ENCODE data around the gene IMMP2L. TPM values are rescaled to one million over a fixed set of nuclear protein-coding genes. Genes with fewer than 3 reads are reported as not detected.
"Not testable (repeated sequence)": the region's sequence is repeated elsewhere in the genome, so short reads cannot be mapped to it uniquely, and the experiment has no call there.

The IMMP2L gene
- total and polyA plus RNA-seq, 2 of the 8 experiments (the other 6 are each of a cell fraction or from before 2014, with no cell fraction given), result 2.3 to 10.1 TPM

GRCh38 chr7:111581784-111582488 is 19.6 kb upstream of the IMMP2L start:
- H3K23ac ChIP-seq (ENCODE audit: insufficient read length); H4K5ac ChIP-seq (ENCODE audit: insufficient read length, low read depth, low read length); H3K4me2 ChIP-seq (ENCODE audit: insufficient read depth in 1 of 2, low read depth in 2 of 2, low read length in 2 of 2); H2BK120ac ChIP-seq (replicated peaks; ENCODE audit: low read depth, low read length); H3K18ac ChIP-seq (ENCODE audit: extremely low read depth, low read length); H2BK20ac ChIP-seq (ENCODE audit: low read length); H3K56ac ChIP-seq (replicated peaks; ENCODE audit: insufficient read length, low read depth, low read length); H2AFZ ChIP-seq (ENCODE audit: low read length); H3K27ac ChIP-seq (ENCODE audit: low read depth, low read length); H4K20me1 ChIP-seq (replicated peaks in 1 of 2; ENCODE audit: control insufficient read depth in 1 of 2, insufficient read depth in 2 of 2, low read length in 2 of 2); DNase-seq (ENCODE audit: low read depth in 1 of 2, low spot score in 2 of 2); H3K9ac ChIP-seq (replicated peaks in 1 of 4; ENCODE audit: extremely low read depth in 1 of 4, low read depth in 3 of 4, low read length in 3 of 4); H3K9me3 ChIP-seq (ENCODE audit: insufficient read depth in 2 of 2, low read depth in 1 of 2, low read length in 1 of 2); H3K27me3 ChIP-seq (replicated peaks in 1 of 4; ENCODE audit: control insufficient read depth in 3 of 4, extremely low read depth in 1 of 4, insufficient read depth in 3 of 4, low read length in 3 of 4); H3K4me3 ChIP-seq (ENCODE audit: extremely low read depth in 1 of 4, insufficient read depth in 2 of 4, low read depth in 3 of 4, low read length in 4 of 4); H2BK12ac ChIP-seq (ENCODE audit: low read depth, low read length); H2BK15ac ChIP-seq (ENCODE audit: low read length); H2BK5ac ChIP-seq (ENCODE audit: low read depth, low read length); H3K79me2 ChIP-seq (ENCODE audit: control insufficient read depth in 1 of 2, insufficient read depth in 2 of 2, low read length in 2 of 2); H3K14ac ChIP-seq (ENCODE audit: insufficient read length); POLR2A ChIA-PET (ENCODE audit: partially characterized antibody); H3K4ac ChIP-seq (replicated peaks; ENCODE audit: insufficient read length, low read depth, low read length); H3K4me1 ChIP-seq (replicated peaks in 1 of 4; ENCODE audit: control insufficient read depth in 3 of 4, insufficient read depth in 4 of 4, low read length in 3 of 4); H3K79me1 ChIP-seq (ENCODE audit: low read depth, low read length); H2AK5ac ChIP-seq (ENCODE audit: low read depth, low read length); H4K8ac ChIP-seq (ENCODE audit: extremely low read depth, insufficient read depth, low read length); FAIRE-seq; H3K36me3 ChIP-seq (ENCODE audit: control insufficient read depth in 2 of 4, insufficient read depth in 4 of 4, low read length in 3 of 4); H4K91ac ChIP-seq (replicated peaks; ENCODE audit: insufficient read length, low read length); H3K23me2 ChIP-seq (ENCODE audit: low read depth, low read length): not testable (repeated sequence)
- CTCF ChIA-PET (ENCODE audit: partially characterized antibody), result interaction anchor here (0.5 kb wide), 1 partner anchor 827 kb away, joined by 3 read pairs; no protein-coding TSS in a partner anchor
- WGBS, 2 experiments (ENCODE audit: extremely low coverage in 1 of 2, insufficient coverage in 1 of 2, insufficient read length in 1 of 2, insufficient replicate concordance in 2 of 2, low coverage in 1 of 2, low lambda C conversion rate in 2 of 2, missing lambda C conversion rate in 1 of 2), result 96% methylated on average over 26 of the region's 40 CpGs; no CpG with 5 or more reads in 1 of the 2 experiments

GRCh38 chr7:111581207-111581606 is 18.9 kb upstream of the IMMP2L start:
- H3K79me1 ChIP-seq (ENCODE audit: low read depth, low read length); H2BK120ac ChIP-seq (replicated peaks; ENCODE audit: low read depth, low read length); H3K79me2 ChIP-seq (ENCODE audit: control insufficient read depth in 1 of 2, insufficient read depth in 2 of 2, low read length in 2 of 2); H3K27ac ChIP-seq (ENCODE audit: low read depth, low read length); H3K56ac ChIP-seq (replicated peaks; ENCODE audit: insufficient read length, low read depth, low read length); H3K23me2 ChIP-seq (ENCODE audit: low read depth, low read length); H2AK5ac ChIP-seq (ENCODE audit: low read depth, low read length); FAIRE-seq; H4K5ac ChIP-seq (ENCODE audit: insufficient read length, low read depth, low read length); H4K91ac ChIP-seq (replicated peaks; ENCODE audit: insufficient read length, low read length); H3K14ac ChIP-seq (ENCODE audit: insufficient read length); H2AFZ ChIP-seq (ENCODE audit: low read length); H2BK20ac ChIP-seq (ENCODE audit: low read length); POLR2A ChIA-PET (ENCODE audit: partially characterized antibody); H3K4me3 ChIP-seq (ENCODE audit: extremely low read depth in 1 of 4, insufficient read depth in 2 of 4, low read depth in 3 of 4, low read length in 4 of 4); H3K9me3 ChIP-seq (ENCODE audit: insufficient read depth in 2 of 2, low read depth in 1 of 2, low read length in 1 of 2); H3K4me1 ChIP-seq (replicated peaks in 1 of 4; ENCODE audit: control insufficient read depth in 3 of 4, insufficient read depth in 4 of 4, low read length in 3 of 4); H3K23ac ChIP-seq (ENCODE audit: insufficient read length); H4K8ac ChIP-seq (ENCODE audit: extremely low read depth, insufficient read depth, low read length); H3K36me3 ChIP-seq (ENCODE audit: control insufficient read depth in 2 of 4, insufficient read depth in 4 of 4, low read length in 3 of 4); H2BK15ac ChIP-seq (ENCODE audit: low read length); H3K4ac ChIP-seq (replicated peaks; ENCODE audit: insufficient read length, low read depth, low read length); DNase-seq (ENCODE audit: low read depth in 1 of 2, low spot score in 2 of 2); H2BK5ac ChIP-seq (ENCODE audit: low read depth, low read length); H4K20me1 ChIP-seq (replicated peaks in 1 of 2; ENCODE audit: control insufficient read depth in 1 of 2, insufficient read depth in 2 of 2, low read length in 2 of 2); H3K18ac ChIP-seq (ENCODE audit: extremely low read depth, low read length); H3K4me2 ChIP-seq (ENCODE audit: insufficient read depth in 1 of 2, low read depth in 2 of 2, low read length in 2 of 2); H2BK12ac ChIP-seq (ENCODE audit: low read depth, low read length); H3K27me3 ChIP-seq (replicated peaks in 1 of 4; ENCODE audit: control insufficient read depth in 3 of 4, extremely low read depth in 1 of 4, insufficient read depth in 3 of 4, low read length in 3 of 4); H3K9ac ChIP-seq (replicated peaks in 1 of 4; ENCODE audit: extremely low read depth in 1 of 4, low read depth in 3 of 4, low read length in 3 of 4): not testable (repeated sequence)
- CTCF ChIA-PET (ENCODE audit: partially characterized antibody), result interaction anchor here (0.5 kb wide), 1 partner anchor 828 kb away, joined by 3 read pairs; no protein-coding TSS in a partner anchor
- 94% methylated on average over 5 of the region's 7 CpGs; no CpG with 5 or more reads in 1 of the 2 experiments for WGBS, 2 experiments (ENCODE audit: extremely low coverage in 1 of 2, insufficient coverage in 1 of 2, insufficient read length in 1 of 2, insufficient replicate concordance in 2 of 2, low coverage in 1 of 2, low lambda C conversion rate in 2 of 2, missing lambda C conversion rate in 1 of 2)

All from H1 (cell line).